ENCODE measurements around the gene DCTN5. TPM values are rescaled to one million over a fixed set of nuclear protein-coding genes. Genes with fewer than 3 reads are reported as not detected.

DCTN5 gene
- total RNA-seq (10 to 100 TPM; 40.1 to 44.7 TPM), polyA plus RNA-seq (10 to 100 TPM in 1 of 2 donors, 1 to 10 TPM in 1; 9.0 to 18.1 TPM)
- long read RNA-seq, donor 1, full-length matches to known transcripts, result 51 of 61 reads
- long read RNA-seq, donor 1, partial matches to known transcripts, result 2 of 61 reads
- long read RNA-seq, donor 1, other reads (novel, unspliced or antisense), result 8 of 61 reads
- long read RNA-seq, donor 2, full-length matches to known transcripts, result 24 of 25 reads
- long read RNA-seq, donor 2, partial matches to known transcripts, result 0 of 25 reads
- long read RNA-seq, donor 2, other reads (novel, unspliced or antisense), result 1 of 25 reads

- 0% methylated on average over 64 of the region's 64 CpGs for WGBS, 2 donors
- no peaks in the 10 kb centered on the region for H3K27me3 ChIP-seq (ENCODE audit: control insufficient read depth in 1 of 2, insufficient read depth in 2 of 2, low read length in 1 of 2)
- peak within 1 kb of the TSS in 1 of 2 donors; percentile 81 for H3K27ac ChIP-seq (ENCODE audit: low read depth in 1 of 2, low read length in 2 of 2)
- intact Hi-C loops (cut with DNase I), result loop anchor here (2.0 to 5.0 kb wide), 2 partner anchors 46 to 49 kb away; no protein-coding TSS in a partner anchor
- DNase-seq, result peak; percentile 96 to 97
- no peaks in the 10 kb centered on the region for H3K9me3 ChIP-seq (ENCODE audit: control insufficient read depth, low read length)
- peak within 1 kb of the TSS; percentile 68 to 96 for H3K4me3 ChIP-seq (ENCODE audit: low read length in 2 of 2)
- ATAC-seq (ENCODE audit: low FRiP score), result peak; percentile 100
- H3K36me3 ChIP-seq (ENCODE audit: control insufficient read depth in 1 of 2, insufficient read depth in 2 of 2, low read length in 1 of 2), result no peaks in the 10 kb centered on the region
- peaks cover 0 to 2% of the 10 kb centered on the region in 2 donors for H3K4me1 ChIP-seq (ENCODE audit: control insufficient read depth in 1 of 2, insufficient read depth in 2 of 2, low read length in 2 of 2)
Observed at GRCh38 chr16:23640931-23641765, at the start of gene DCTN5, which contains the start of gene PALB2. Gene DCTN5, plus strand, starts transcription at chr16:23641466. Its CDS starts 77 bp downstream, at chr16:23641543. Gene PALB2, minus strand, starts transcription at chr16:23641310. Its CDS starts 153 bp downstream, at chr16:23641157.

GRCh38 chr16:23594186-23594585 is 47.1 kb upstream of the DCTN5 start:
- Histone ChIP-seq H3K27ac (ENCODE audit: low read depth in 1 of 2, low read length in 2 of 2) (no peak overlapping the region), H3K4me3 (ENCODE audit: low read length in 2 of 2) (no peak overlapping the region)
- 93 to 94% methylated on average over 12 of the region's 12 CpGs for WGBS, 2 donors

GRCh38 chr16:23595246-23595950 is 45.9 kb upstream of the DCTN5 start:
- ATAC-seq (ENCODE audit: low FRiP score) (no peak), DNase-seq (no peak)
- intact Hi-C loops (cut with DNase I), result loop anchor here in 1 of 2 donors (2.0 to 5.0 kb wide), 2 partner anchors 38 to 45 kb away; partner anchors contain the start of genes DCTN5, EARS2, PALB2 and UBFD1
- Histone ChIP-seq H3K9me3 (ENCODE audit: control insufficient read depth, low read length) (no peaks in the 10 kb centered on the region), H3K4me3 (ENCODE audit: low read length in 2 of 2) (peak overlapping the region; percentile 82 to 95), H3K4me1 (ENCODE audit: control insufficient read depth in 1 of 2, insufficient read depth in 2 of 2, low read length in 2 of 2) (peaks cover 0 to 2% of the 10 kb centered on the region in 2 donors), H3K27ac (ENCODE audit: low read depth in 1 of 2, low read length in 2 of 2) (peak overlapping the region in 1 of 2 donors; percentile 56), H3K36me3 (ENCODE audit: control insufficient read depth in 1 of 2, insufficient read depth in 2 of 2, low read length in 1 of 2) (peaks cover 0 to 2% of the 10 kb centered on the region in 2 donors), H3K27me3 (ENCODE audit: control insufficient read depth in 1 of 2, insufficient read depth in 2 of 2, low read length in 1 of 2) (no peaks in the 10 kb centered on the region)
- 18 to 20% methylated on average over 34 of the region's 34 CpGs for WGBS, 2 donors

More at GRCh38 chr16:23594186-23594585, 47.1 kb upstream of the DCTN5 start:
- DNase-seq (no peak), ATAC-seq (ENCODE audit: low FRiP score) (no peak)
- peaks cover 0 to 2% of the 10 kb centered on the region in 2 donors for H3K36me3 ChIP-seq (ENCODE audit: control insufficient read depth in 1 of 2, insufficient read depth in 2 of 2, low read length in 1 of 2)
- intact Hi-C loops (cut with DNase I), result loop anchor here (2.0 to 5.0 kb wide), 2 partner anchors 47 to 48 kb away; partner anchors contain the start of genes DCTN5 (in 2 of the 2) and PALB2 (in 2 of the 2)
- H3K27me3 ChIP-seq (ENCODE audit: control insufficient read depth in 1 of 2, insufficient read depth in 2 of 2, low read length in 1 of 2), result no peaks in the 10 kb centered on the region
- peaks cover 0 to 2% of the 10 kb centered on the region in 2 donors for H3K4me1 ChIP-seq (ENCODE audit: control insufficient read depth in 1 of 2, insufficient read depth in 2 of 2, low read length in 2 of 2)
- H3K9me3 ChIP-seq (ENCODE audit: control insufficient read depth, low read length), result no peaks in the 10 kb centered on the region

GRCh38 chr16:23595951-23596720 is 45.1 kb upstream of the DCTN5 start, which contains the start of gene NDUFAB1:
Gene NDUFAB1, minus strand, starts transcription at chr16:23596316. Its CDS starts 26 bp downstream, at chr16:23596290.
- H3K4me1 ChIP-seq (ENCODE audit: control insufficient read depth in 1 of 2, insufficient read depth in 2 of 2, low read length in 2 of 2), result peaks cover 0 to 2% of the 10 kb centered on the region in 2 donors
- no peaks in the 10 kb centered on the region for H3K9me3 ChIP-seq (ENCODE audit: control insufficient read depth, low read length)
- intact Hi-C loops (cut with DNase I), result loop anchor here in 1 of 2 donors (2.0 to 5.0 kb wide), 2 partner anchors 39 to 45 kb away; partner anchors contain the start of genes DCTN5, EARS2, PALB2 and UBFD1
- peak within 1 kb of the TSS in 1 of 2 donors; percentile 56 for H3K27ac ChIP-seq (ENCODE audit: low read depth in 1 of 2, low read length in 2 of 2)
- ATAC-seq (ENCODE audit: low FRiP score), result peak; percentile 99
- H3K36me3 ChIP-seq (ENCODE audit: control insufficient read depth in 1 of 2, insufficient read depth in 2 of 2, low read length in 1 of 2), result peaks cover 0 to 2% of the 10 kb centered on the region in 2 donors
- H3K27me3 ChIP-seq (ENCODE audit: control insufficient read depth in 1 of 2, insufficient read depth in 2 of 2, low read length in 1 of 2), result no peaks in the 10 kb centered on the region
- 2 to 3% methylated on average over 60 to 67 of the region's 67 CpGs for WGBS, 2 donors
- peak; percentile 94 to 97 for DNase-seq
- peak within 1 kb of the TSS; percentile 82 to 95 for H3K4me3 ChIP-seq (ENCODE audit: low read length in 2 of 2)

- 85 to 89% methylated on average over 11 of the region's 11 CpGs for WGBS, 2 donors
- DNase-seq (no peak), ATAC-seq (ENCODE audit: low FRiP score) (no peak)
- Histone ChIP-seq H3K36me3 (ENCODE audit: control insufficient read depth in 1 of 2, insufficient read depth in 2 of 2, low read length in 1 of 2) (no peaks in the 10 kb centered on the region), H3K9me3 (ENCODE audit: control insufficient read depth, low read length) (no peaks in the 10 kb centered on the region), H3K4me3 (ENCODE audit: low read length in 2 of 2) (no peak overlapping the region), H3K27ac (ENCODE audit: low read depth in 1 of 2, low read length in 2 of 2) (no peak overlapping the region), H3K27me3 (ENCODE audit: control insufficient read depth in 1 of 2, insufficient read depth in 2 of 2, low read length in 1 of 2) (no peaks in the 10 kb centered on the region), H3K4me1 (ENCODE audit: control insufficient read depth in 1 of 2, insufficient read depth in 2 of 2, low read length in 2 of 2) (peaks cover 0 to 2% of the 10 kb centered on the region in 2 donors)
- intact Hi-C loops (cut with DNase I), result loop anchor here in 1 of 2 donors (5.0 kb wide), 1 partner anchor 40 kb away; the partner anchor contains the start of genes EARS2 and UBFD1
Observed at GRCh38 chr16:23597003-23597756, 44.1 kb upstream of the DCTN5 start.

GRCh38 chr16:23607726-23608125 is 33.5 kb upstream of the DCTN5 start:
- Histone ChIP-seq H3K36me3 (ENCODE audit: control insufficient read depth in 1 of 2, insufficient read depth in 2 of 2, low read length in 1 of 2) (no peaks in the 10 kb centered on the region), H3K27ac (ENCODE audit: low read depth in 1 of 2, low read length in 2 of 2) (no peak overlapping the region)
- no peak for ATAC-seq (ENCODE audit: low FRiP score)

GRCh38 chr16:23608194-23608593 is 33.1 kb upstream of the DCTN5 start:
- Histone ChIP-seq H3K4me3 (ENCODE audit: low read length in 2 of 2) (no peak overlapping the region), H3K27me3 (ENCODE audit: control insufficient read depth in 1 of 2, insufficient read depth in 2 of 2, low read length in 1 of 2) (no peaks in the 10 kb centered on the region), H3K9me3 (ENCODE audit: control insufficient read depth, low read length) (no peaks in the 10 kb centered on the region), H3K27ac (ENCODE audit: low read depth in 1 of 2, low read length in 2 of 2) (no peak overlapping the region), H3K4me1 (ENCODE audit: control insufficient read depth in 1 of 2, insufficient read depth in 2 of 2, low read length in 2 of 2) (no peaks in the 10 kb centered on the region), H3K36me3 (ENCODE audit: control insufficient read depth in 1 of 2, insufficient read depth in 2 of 2, low read length in 1 of 2) (no peaks in the 10 kb centered on the region)
- intact Hi-C loops (cut with DNase I), result no loop called here
- 43 to 50% methylated on average over 4 of the region's 4 CpGs for WGBS, 2 donors
- DNase-seq, result no peak
- ATAC-seq (ENCODE audit: low FRiP score), result no peak

More at GRCh38 chr16:23607726-23608125, 33.5 kb upstream of the DCTN5 start:
- WGBS, 2 donors, result 69 to 76% methylated on average over 6 of the region's 6 CpGs
- no peaks in the 10 kb centered on the region for H3K27me3 ChIP-seq (ENCODE audit: control insufficient read depth in 1 of 2, insufficient read depth in 2 of 2, low read length in 1 of 2)
- intact Hi-C loops (cut with DNase I), result no loop called here
- H3K9me3 ChIP-seq (ENCODE audit: control insufficient read depth, low read length), result no peaks in the 10 kb centered on the region
- no peak for DNase-seq
- H3K4me3 ChIP-seq (ENCODE audit: low read length in 2 of 2), result no peak overlapping the region
- no peaks in the 10 kb centered on the region for H3K4me1 ChIP-seq (ENCODE audit: control insufficient read depth in 1 of 2, insufficient read depth in 2 of 2, low read length in 2 of 2)
